HL-60 (cell line): Measurements from ENCODE around the gene FARP2.

Source experiments
- POLR2AphosphoS5 ChIP-seq: IDR thresholded peaks from 2 replicates; pipeline ENCODE4 v1.6.1; 2012; ENCODE audit warnings: low read depth
- SPI1 ChIP-seq: IDR thresholded peaks from 2 replicates; pipeline ENCODE4 v1.6.1; 2012; ENCODE audit warnings: low read depth, mild to moderate bottlenecking, borderline replicate concordance
- TF ChIP-seq, protein P1 (sequence below): IDR thresholded peaks from one replicate; pipeline ENCODE4 v1.5.1; 2011; ENCODE audit warnings: low read length, control low read depth, inconsistent platforms; ENCODE audit not compliant: insufficient read depth
- TF ChIP-seq, protein P2 (sequence below): IDR thresholded peaks from 2 replicates; pipeline ENCODE4 v1.6.1; 2012; ENCODE audit warnings: low read depth; ENCODE audit not compliant: insufficient replicate concordance

DNA sequence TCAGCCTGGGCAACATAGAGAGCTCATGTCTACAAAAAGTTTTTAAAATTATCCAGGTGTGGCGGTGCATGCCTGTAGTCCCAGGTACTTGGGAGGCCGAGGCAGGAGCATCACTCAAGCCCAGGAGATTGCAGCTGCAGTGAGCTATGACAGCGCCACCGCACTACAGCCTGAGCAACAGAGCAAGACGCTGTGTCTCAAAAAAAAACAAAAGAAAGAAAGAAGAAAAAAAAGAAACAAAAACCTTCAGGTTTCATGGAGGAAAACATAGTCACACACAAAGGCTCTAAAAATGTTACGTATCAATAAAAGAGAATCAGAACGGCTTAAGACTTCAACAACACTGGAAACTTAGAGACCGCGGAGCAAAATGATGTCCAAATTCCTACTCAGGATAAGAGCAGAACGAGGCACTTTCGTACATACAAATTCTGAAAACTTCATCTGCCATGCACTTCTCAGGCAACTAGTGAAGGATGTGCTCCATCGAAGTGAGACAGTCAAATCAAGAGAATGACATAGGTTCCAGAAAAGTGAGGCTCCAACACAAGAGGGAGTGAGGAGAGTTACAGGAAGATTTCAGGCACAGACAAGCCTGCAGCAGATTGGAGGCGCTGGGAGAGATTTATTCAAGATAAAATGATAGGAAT is 45.0 kb upstream of the FARP2 start:
- no peak for TF ChIP-seq POLR2AphosphoS5
- TF ChIP-seq, protein P1, sequence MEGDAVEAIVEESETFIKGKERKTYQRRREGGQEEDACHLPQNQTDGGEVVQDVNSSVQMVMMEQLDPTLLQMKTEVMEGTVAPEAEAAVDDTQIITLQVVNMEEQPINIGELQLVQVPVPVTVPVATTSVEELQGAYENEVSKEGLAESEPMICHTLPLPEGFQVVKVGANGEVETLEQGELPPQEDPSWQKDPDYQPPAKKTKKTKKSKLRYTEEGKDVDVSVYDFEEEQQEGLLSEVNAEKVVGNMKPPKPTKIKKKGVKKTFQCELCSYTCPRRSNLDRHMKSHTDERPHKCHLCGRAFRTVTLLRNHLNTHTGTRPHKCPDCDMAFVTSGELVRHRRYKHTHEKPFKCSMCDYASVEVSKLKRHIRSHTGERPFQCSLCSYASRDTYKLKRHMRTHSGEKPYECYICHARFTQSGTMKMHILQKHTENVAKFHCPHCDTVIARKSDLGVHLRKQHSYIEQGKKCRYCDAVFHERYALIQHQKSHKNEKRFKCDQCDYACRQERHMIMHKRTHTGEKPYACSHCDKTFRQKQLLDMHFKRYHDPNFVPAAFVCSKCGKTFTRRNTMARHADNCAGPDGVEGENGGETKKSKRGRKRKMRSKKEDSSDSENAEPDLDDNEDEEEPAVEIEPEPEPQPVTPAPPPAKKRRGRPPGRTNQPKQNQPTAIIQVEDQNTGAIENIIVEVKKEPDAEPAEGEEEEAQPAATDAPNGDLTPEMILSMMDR: no peak
- TF ChIP-seq, protein P2, sequence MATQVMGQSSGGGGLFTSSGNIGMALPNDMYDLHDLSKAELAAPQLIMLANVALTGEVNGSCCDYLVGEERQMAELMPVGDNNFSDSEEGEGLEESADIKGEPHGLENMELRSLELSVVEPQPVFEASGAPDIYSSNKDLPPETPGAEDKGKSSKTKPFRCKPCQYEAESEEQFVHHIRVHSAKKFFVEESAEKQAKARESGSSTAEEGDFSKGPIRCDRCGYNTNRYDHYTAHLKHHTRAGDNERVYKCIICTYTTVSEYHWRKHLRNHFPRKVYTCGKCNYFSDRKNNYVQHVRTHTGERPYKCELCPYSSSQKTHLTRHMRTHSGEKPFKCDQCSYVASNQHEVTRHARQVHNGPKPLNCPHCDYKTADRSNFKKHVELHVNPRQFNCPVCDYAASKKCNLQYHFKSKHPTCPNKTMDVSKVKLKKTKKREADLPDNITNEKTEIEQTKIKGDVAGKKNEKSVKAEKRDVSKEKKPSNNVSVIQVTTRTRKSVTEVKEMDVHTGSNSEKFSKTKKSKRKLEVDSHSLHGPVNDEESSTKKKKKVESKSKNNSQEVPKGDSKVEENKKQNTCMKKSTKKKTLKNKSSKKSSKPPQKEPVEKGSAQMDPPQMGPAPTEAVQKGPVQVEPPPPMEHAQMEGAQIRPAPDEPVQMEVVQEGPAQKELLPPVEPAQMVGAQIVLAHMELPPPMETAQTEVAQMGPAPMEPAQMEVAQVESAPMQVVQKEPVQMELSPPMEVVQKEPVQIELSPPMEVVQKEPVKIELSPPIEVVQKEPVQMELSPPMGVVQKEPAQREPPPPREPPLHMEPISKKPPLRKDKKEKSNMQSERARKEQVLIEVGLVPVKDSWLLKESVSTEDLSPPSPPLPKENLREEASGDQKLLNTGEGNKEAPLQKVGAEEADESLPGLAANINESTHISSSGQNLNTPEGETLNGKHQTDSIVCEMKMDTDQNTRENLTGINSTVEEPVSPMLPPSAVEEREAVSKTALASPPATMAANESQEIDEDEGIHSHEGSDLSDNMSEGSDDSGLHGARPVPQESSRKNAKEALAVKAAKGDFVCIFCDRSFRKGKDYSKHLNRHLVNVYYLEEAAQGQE: no peak
- no peak for TF ChIP-seq SPI1
